ENCODE results near the gene C1QL4.
"Not testable (repeated sequence)": the region's sequence is repeated elsewhere in the genome, so short reads cannot be mapped to it uniquely, and the experiment has no call there.

The C1QL4 gene

GRCh38 chr12:49335118-49335954 lies 1.7 kb downstream of the C1QL4 start:
- H3K4me3 ChIP-seq (ENCODE audit: low read depth, low read length) = no peak overlapping the region
- no peak for DNase-seq (ENCODE audit: low read depth)

GRCh38 chr12:49334681-49335080 lies 2.3 kb downstream of the C1QL4 start:
- DNase-seq (ENCODE audit: low read depth) = no peak
- no peak overlapping the region for H3K4me3 ChIP-seq (ENCODE audit: low read depth, low read length)

DNA sequence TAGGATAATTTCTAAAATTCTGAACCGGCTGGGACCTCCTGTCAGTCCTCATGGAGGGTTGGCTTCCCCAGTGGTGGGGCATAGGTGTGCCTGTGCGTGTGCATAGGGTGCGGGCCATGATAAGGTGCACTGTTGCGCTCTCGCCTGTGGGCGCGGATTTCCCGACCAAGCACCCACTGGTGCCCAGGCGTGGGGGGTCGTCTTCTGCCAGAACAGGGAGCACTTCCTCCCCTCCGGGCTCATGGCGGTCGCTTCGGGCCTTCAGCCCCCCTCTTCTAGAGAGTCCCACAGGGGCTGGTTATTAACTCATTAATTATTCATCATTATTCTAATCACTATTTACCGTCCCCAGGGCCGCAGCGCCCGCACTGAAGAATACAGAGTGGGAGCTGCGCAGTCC lies 2.8 kb downstream of the C1QL4 start:
- no peak for DNase-seq (ENCODE audit: low read depth)
- H3K4me3 ChIP-seq (ENCODE audit: low read depth, low read length) = no peak overlapping the region

DNA sequence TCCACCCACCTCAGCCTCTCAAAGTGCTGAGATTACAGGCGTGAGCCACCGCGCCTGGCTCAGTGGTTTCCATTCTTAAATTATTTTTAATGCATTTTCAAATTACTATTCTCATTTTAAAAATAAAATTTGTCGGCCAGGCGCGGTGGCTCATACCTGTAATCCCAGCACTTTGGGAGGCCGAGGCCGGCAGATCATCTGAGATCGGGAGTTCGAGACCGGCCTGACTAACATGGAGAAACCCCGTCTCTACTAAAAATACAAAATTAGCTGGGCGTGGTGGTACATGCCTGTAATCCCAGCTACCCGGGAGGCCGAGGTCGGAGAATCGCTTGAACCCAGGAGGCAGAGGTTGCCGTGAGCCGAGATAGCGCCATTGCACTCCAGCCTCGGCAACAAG lies 3.2 kb downstream of the C1QL4 start:
- DNase-seq (ENCODE audit: low read depth); H3K4me3 ChIP-seq (ENCODE audit: low read depth, low read length): not testable (repeated sequence)

- no peak for DNase-seq (ENCODE audit: low read depth)
- no peak overlapping the region for H3K4me3 ChIP-seq (ENCODE audit: low read depth, low read length)
Measured at GRCh38 chr12:49332891-49333371, 4.1 kb downstream of the C1QL4 start.

DNA sequence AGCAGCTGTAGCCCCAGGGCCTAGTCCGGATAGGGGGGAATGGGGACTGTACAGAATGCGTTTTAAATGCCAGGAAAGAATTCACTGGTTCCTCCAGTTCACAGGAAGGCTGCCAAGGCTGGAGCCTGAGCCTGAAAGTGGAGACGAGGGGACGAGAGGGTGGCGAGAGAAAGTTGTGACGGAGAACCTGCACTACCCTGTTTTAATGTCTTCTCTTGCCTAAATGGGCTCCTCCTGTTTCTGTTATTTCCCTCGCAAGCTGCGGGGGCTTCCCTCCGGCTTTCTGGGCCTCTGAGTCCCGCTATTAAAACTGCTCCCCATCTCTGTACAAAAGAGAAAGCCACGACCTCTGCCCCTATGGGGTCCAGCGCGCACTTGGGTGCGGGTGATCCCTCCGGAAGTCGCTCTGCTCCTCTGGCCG lies 4.5 kb downstream of the C1QL4 start:
- no peak overlapping the region for H3K4me3 ChIP-seq (ENCODE audit: low read depth, low read length)
- DNase-seq (ENCODE audit: low read depth) = no peak

- no peak overlapping the region for H3K4me3 ChIP-seq (ENCODE audit: low read depth, low read length)
- DNase-seq (ENCODE audit: low read depth) = peak; percentile 38
Measured at GRCh38 chr12:49331380-49332222, 5.4 kb downstream of the C1QL4 start.

GRCh38 chr12:49330631-49331379 lies 6.2 kb downstream of the C1QL4 start:
- no peak overlapping the region for H3K4me3 ChIP-seq (ENCODE audit: low read depth, low read length)
- no peak for DNase-seq (ENCODE audit: low read depth)

DNA sequence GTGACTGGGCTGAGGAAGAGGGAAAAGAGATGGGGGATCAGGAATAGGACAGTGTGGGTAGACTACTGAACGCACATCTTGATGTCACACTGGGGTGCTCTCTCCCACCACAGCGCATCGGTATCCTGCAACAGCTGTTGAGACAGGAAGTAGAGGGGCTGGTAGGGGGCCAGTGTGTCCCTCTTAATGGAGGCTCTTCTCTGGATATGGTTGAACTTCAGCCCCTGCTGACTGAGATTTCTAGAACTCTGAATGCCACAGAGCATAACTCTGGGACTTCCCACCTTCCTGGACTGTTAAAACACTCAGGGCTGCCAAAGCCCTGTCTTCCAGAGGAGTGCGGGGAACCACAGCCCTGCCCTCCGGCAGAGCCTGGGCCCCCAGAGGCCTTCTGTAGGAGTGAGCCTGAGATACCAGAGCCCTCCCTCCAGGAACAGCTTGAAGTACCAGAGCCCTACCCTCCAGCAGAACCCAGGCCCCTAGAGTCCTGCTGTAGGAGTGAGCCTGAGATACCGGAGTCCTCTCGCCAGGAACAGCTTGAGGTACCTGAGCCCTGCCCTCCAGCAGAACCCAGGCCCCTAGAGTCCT lies 6.9 kb downstream of the C1QL4 start:
- no peak for DNase-seq (ENCODE audit: low read depth)
- H3K4me3 ChIP-seq (ENCODE audit: low read depth, low read length) = no peak overlapping the region

DNA sequence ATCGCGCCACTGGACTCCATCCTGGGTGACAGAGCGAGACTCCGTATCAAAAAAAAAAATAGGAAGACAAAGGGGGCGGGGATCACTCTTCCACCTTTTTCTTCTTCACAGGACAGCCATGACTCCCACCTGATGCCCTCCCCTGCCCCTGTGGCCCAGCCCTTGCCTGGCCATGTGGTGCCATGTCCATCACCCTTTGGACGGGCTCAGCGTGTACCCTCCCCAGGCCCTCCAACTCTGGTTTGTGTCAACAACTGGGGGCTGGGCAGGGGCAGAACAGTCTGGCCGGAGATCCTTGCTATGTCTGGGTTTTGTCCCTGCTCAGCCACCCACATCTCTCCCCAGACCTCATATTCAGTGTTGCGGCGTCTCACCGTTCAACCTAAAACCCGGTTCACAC lies 8.2 kb downstream of the C1QL4 start:
- DNase-seq (ENCODE audit: low read depth) = no peak
- no peak overlapping the region for H3K4me3 ChIP-seq (ENCODE audit: low read depth, low read length)

DNA sequence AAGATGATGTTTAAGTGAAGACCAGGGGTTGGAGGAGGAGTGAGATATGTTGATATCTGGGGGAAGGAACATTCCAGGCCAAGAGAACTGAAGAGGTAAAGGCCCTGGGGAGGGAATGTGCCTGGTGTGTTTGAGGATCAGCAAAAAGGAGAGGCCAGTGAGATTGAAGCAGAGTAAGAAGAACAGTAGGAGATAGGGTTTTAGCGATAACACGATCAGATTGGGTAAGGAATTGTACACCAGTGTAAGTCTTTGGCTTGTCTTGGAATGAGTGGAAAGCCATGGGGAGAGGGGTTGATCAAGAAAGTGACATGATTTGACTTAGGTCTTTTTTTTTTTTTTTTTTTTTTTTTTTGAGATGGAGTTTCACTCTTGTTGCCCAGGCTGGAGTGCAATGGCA lies 9.1 kb downstream of the C1QL4 start:
- no peak overlapping the region for H3K4me3 ChIP-seq (ENCODE audit: low read depth, low read length)
- DNase-seq (ENCODE audit: low read depth) = no peak

DNA sequence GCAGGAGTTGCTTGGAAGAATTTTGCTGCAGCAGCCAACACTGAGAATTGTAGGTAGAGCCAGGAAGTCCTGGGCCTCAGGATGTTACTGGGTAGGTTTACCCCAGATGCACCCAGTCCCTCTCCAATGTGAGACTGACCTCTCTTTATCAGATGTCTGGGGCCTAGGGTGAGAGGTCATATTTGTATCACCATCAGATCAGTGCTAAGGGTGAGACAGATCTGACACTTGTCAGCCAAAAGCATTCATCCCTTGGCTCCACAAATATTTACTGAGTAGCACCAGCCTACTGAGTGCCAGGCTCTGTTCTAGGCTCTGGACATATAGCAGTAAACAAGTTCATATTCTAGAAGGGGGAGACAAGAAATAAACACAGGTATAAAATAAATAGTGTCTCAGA lies 9.6 kb downstream of the C1QL4 start:
- no peak overlapping the region for H3K4me3 ChIP-seq (ENCODE audit: low read depth, low read length)
- no peak for DNase-seq (ENCODE audit: low read depth)

GRCh38 chr12:49325606-49326005 lies 11.4 kb downstream of the C1QL4 start:
- DNase-seq (ENCODE audit: low read depth) = no peak
- no peak overlapping the region for H3K4me3 ChIP-seq (ENCODE audit: low read depth, low read length)

DNA sequence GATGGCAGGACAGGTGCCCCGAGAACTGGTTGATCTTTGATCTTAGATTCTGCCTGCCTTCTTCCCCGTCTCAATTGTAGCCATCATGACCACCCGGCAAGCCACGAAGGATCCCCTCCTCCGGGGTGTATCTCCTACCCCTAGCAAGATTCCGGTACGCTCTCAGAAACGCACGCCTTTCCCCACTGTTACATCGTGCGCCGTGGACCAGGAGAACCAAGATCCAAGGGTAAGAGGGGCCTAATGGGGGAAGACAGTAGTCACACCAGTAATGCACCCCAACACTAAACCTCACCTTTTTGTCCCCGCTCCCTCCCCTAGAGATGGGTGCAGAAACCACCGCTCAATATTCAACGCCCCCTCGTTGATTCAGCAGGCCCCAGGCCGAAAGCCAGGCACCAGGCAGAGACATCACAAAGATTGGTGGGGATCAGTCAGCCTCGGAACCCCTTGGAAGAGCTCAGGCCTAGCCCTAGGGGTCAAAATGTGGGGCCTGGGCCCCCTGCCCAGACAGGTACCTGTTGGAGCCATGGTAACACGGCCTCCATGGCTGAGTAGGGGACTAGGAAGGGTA lies 13.4 kb downstream of the C1QL4 start:
- peak overlapping the region; percentile 57 for H3K4me3 ChIP-seq (ENCODE audit: low read depth, low read length)
- DNase-seq (ENCODE audit: low read depth) = no peak

DNA sequence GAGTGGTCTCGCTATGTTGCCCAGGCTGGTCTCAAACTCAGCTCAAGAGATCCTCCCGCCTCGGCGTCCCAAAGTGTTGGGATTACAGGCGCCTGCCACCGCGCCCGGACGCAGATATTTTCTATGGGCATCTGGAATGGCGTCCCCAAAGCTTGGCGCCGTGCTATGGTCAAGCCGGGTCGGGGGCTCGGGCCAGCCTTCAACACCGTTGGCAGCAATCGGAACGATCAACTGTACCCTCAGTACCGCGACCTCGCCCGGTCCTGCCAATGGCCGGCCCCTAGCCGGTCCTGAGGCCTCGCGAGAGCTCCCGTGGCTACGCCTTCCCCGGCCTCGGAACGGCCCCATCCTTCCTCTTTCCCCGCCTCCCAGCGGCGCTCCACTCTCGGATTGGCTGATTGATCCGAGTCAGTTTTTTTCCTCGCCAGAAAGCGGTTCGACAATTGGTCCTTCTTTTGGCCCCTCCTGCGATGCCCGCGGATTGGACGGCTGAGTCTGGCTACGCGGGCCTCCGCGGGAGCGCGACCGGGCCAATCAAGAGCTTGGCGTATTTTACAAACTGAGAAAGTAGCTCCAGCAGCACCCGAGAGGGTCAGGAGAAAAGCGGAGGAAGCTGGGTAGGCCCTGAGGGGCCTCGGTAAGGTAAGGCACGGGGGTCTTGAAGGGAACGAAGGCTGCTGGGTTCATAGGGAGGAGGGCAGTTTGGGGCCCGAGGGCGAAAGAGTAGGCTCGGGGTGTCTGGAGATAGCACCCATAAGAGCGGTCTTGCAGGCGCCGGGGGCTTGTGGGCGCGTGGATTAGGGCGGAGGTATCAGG lies 14.1 kb downstream of the C1QL4 start, which contains the start of gene TROAP:
Gene TROAP (plus strand): TSS at position 548 of the 816 bp plus-strand sequence. CDS start 354 bp downstream, outside the sequence.
- peak; percentile 93 for DNase-seq (ENCODE audit: low read depth)
- peak within 1 kb of the TSS; percentile 57 for H3K4me3 ChIP-seq (ENCODE audit: low read depth, low read length)

DNA sequence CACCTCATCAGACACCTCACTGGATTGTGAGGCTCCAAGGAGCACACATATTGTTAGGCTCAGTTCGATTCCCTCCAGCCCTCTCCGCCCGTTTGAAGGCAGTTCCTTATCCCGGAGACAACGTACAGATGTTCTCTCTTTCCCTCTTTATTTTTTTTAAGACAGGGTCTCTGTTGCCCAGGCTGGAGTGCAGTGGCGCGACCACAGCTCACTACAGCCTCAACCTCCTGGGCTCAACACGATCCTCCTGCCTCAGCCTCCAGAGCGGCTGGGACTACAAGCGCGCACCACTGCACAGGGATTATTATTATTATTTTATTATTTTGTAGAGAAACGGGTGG lies 14.7 kb downstream of the C1QL4 start:
- no peak for DNase-seq (ENCODE audit: low read depth)
- H3K4me3 ChIP-seq (ENCODE audit: low read depth, low read length) = peak overlapping the region; percentile 57

GRCh38 chr12:49320411-49321103 lies 16.4 kb downstream of the C1QL4 start:
- not testable (repeated sequence) for H3K4me3 ChIP-seq (ENCODE audit: low read depth, low read length); DNase-seq (ENCODE audit: low read depth)

GRCh38 chr12:49317118-49317517 lies 19.9 kb downstream of the C1QL4 start:
- not testable (repeated sequence) for H3K4me3 ChIP-seq (ENCODE audit: low read depth, low read length); DNase-seq (ENCODE audit: low read depth)
